K562 (cell line): ENCODE results near the gene TMEM273. TPM values are rescaled to one million over a fixed set of nuclear protein-coding genes. Genes with fewer than 3 reads are reported as not detected.

Source experiments
- CREM ChIP-seq: IDR thresholded peaks from 2 replicates; pipeline ENCODE4 v1.6.1; 2014; ENCODE audit warnings: antibody characterized with exemption, low read depth
- CXXC5 ChIP-seq: fragments of 250-450 bp; sonication (Bioruptor Pico); IDR thresholded peaks from 2 replicates; pipeline ENCODE4 v1.8.0; 2022; ENCODE audit warnings: inconsistent platforms, mild to moderate bottlenecking, moderate library complexity
- EHMT2 ChIP-seq: fragments of 450-650 bp; IDR thresholded peaks from 2 replicates; pipeline ENCODE4 v1.6.1; 2018; ENCODE audit warnings: antibody characterized with exemption
- FOXK2 ChIP-seq, 2 experiments: fragments of 450-650 bp; IDR thresholded peaks in 1 of 2; conservative IDR thresholded peaks in 1 of 2; 2 replicates each; pipeline ENCODE4 v1.6.1; 2016; ENCODE audit warnings: low read depth in 2 of 2, mild to moderate bottlenecking in 1 of 2
- LARP7 ChIP-seq: fragments of 450-650 bp; IDR thresholded peaks from 2 replicates; pipeline ENCODE4 v1.6.1; 2016
- RB1 ChIP-seq: fragments of 450-650 bp; IDR thresholded peaks from 2 replicates; pipeline ENCODE4 v1.6.1; 2017; ENCODE audit warnings: low read depth, mild to moderate bottlenecking
- RUNX1 ChIP-seq: sonication (generic); IDR thresholded peaks from 2 replicates; pipeline ENCODE4 v1.6.1; 2016; ENCODE audit warnings: antibody characterized with exemption, low read depth
- SLC30A9 ChIP-seq: fragments of 250-450 bp; sonication (Bioruptor Pico); IDR thresholded peaks from 2 replicates; pipeline ENCODE4 v1.8.0; 2022; ENCODE audit warnings: mild to moderate bottlenecking, moderate library complexity
- SRSF3 ChIP-seq: fragments of 200-400 bp; formaldehyde crosslinking; IDR thresholded peaks from 2 replicates; pipeline ENCODE4 v1.6.1; 2016; ENCODE audit warnings: mild to moderate bottlenecking, low read length, moderate library complexity; ENCODE audit not compliant: insufficient read depth
- TAF1 ChIP-seq: IDR thresholded peaks from 2 replicates; pipeline ENCODE4 v1.6.1; 2011; ENCODE audit warnings: mild to moderate bottlenecking, low read length, moderate library complexity; ENCODE audit not compliant: insufficient read depth, control insufficient read depth, severe bottlenecking; ENCODE audit errors: extremely low read depth
- THRAP3 ChIP-seq: fragments of 450-650 bp; IDR thresholded peaks from 2 replicates; pipeline ENCODE4 v1.6.1; 2016; ENCODE audit warnings: mild to moderate bottlenecking, inconsistent platforms, borderline replicate concordance
- ZBTB7A ChIP-seq: IDR thresholded peaks from 2 replicates; pipeline ENCODE4 v1.6.1; 2011; ENCODE audit warnings: low read depth, mild to moderate bottlenecking, low read length, moderate library complexity, borderline replicate concordance; ENCODE audit not compliant: control insufficient read depth
- ZBTB8A ChIP-seq: fragments of 450-650 bp; IDR thresholded peaks from 2 replicates; pipeline ENCODE4 v1.6.1; 2018; ENCODE audit warnings: mild to moderate bottlenecking, moderate library complexity; ENCODE audit not compliant: partially characterized antibody
- ZNF3 ChIP-seq: fragments of 250-450 bp; sonication (Bioruptor Pico); IDR thresholded peaks from 2 replicates; pipeline ENCODE4 v1.5.0; 2021; ENCODE audit warnings: mild to moderate bottlenecking, moderate library complexity
- polyA plus RNA-seq, 8 experiments: library from polyadenylated mRNA; depleted of rRNA in 4 of 8; stranded (reverse) in 5 of 8; unstranded in 3 of 8; fragments of >200 nt; fragmentation: Nextera tagmentation in 2 of 8; fragmentation: Illumina TruSeq in 1 of 8; extraction: Ambion mirVana in 2 of 8; extraction: Trizol in 1 of 8; gene quantifications; 2 replicates each; pipeline versions ENCODE4 v1.2.1 to v1.2.3, GENCODE V29; 2011 to 2014; ENCODE audit warnings: inconsistent platforms in 1 of 8, missing spikeins in 1 of 8
- total RNA-seq, 7 experiments: library from RNA; depleted of rRNA in 6 of 7; stranded (reverse); fragments of >200 nt in 6 of 7; fragmentation: Illumina TruSeq in 2 of 7; extraction: Trizol in 2 of 7; gene quantifications; 2 replicates each; pipeline versions ENCODE4 v1.2.1 to v1.2.3, GENCODE V29; 2011 to 2021; ENCODE audit warnings: low replicate concordance in 1 of 7
- TF ChIP-seq, protein P1 (sequence below): sonication (generic); formaldehyde crosslinking; IDR thresholded peaks from 2 replicates; pipeline ENCODE4 v1.8.0; 2022; ENCODE audit warnings: mild to moderate bottlenecking, missing genetic modification reagents
- TF ChIP-seq, protein P2 (sequence below): fragments of 250-450 bp; sonication (Bioruptor Pico); IDR thresholded peaks from 2 replicates; pipeline ENCODE4 v1.8.0; 2022; ENCODE audit warnings: inconsistent platforms
- TF ChIP-seq, protein P3 (sequence below): fragments of 450-650 bp; IDR thresholded peaks from 2 replicates; pipeline ENCODE4 v1.7.0; 2016; ENCODE audit warnings: borderline replicate concordance
- TF ChIP-seq, protein P4 (sequence below): fragments of 250-450 bp; sonication (Bioruptor Pico); IDR thresholded peaks from 2 replicates; pipeline ENCODE4 v1.9.0; 2021; ENCODE audit warnings: mild to moderate bottlenecking, inconsistent platforms

Gene TMEM273
- total and polyA plus RNA-seq, 9 of the 15 experiments (the other 6 are each of a cell fraction or from before 2014, with no cell fraction given): 39.2 to 131 (median 95.6) TPM

DNA sequence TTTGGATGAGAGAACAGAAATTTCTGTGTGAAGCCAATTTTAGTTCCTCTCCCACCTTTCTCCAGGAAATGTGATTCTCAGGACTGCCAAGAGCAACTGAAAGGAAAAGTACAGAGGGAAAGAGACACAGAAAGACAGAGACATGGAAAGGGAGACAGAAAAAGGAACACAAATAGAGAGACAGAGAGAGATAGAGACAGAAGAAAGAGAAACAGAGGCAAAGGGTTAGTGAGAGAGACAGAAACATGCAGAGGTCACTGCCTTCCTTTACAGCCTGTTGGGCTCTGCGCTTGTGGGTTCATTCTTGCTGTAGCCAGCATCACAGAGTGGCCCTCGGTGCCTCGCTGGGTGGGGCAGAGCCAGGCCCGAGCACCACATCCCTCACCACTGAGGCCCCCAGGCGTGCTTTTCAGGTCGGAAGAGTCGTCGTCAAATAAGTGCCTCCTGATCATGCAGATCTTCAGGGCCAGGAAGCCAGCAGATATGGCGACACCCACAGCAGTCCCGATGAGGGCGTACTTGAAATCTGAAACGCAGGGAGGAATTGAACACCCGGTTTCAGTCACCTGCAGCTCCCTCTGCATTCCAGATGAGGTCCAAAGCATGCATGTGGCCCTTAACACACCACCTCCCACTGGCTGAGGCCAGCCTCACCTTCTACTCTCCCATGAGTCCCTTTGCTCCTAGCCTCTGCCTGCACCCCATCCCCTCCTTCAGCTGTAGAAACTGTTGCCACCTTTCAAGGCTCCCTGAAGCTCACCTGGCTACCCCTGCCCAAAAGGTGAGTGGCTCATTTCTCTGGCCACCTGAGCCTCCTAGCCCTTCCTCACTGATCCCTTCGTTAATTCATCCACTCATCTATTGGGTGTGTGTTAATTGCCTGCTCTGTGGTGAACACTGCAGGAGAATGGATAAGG, 21.4 kb downstream of the TMEM273 start (continued):
- TF ChIP-seq THRAP3: 0 out of 2 replicates have a peak, but pooled peaks have one; percentile 43
- TF ChIP-seq, protein P1, sequence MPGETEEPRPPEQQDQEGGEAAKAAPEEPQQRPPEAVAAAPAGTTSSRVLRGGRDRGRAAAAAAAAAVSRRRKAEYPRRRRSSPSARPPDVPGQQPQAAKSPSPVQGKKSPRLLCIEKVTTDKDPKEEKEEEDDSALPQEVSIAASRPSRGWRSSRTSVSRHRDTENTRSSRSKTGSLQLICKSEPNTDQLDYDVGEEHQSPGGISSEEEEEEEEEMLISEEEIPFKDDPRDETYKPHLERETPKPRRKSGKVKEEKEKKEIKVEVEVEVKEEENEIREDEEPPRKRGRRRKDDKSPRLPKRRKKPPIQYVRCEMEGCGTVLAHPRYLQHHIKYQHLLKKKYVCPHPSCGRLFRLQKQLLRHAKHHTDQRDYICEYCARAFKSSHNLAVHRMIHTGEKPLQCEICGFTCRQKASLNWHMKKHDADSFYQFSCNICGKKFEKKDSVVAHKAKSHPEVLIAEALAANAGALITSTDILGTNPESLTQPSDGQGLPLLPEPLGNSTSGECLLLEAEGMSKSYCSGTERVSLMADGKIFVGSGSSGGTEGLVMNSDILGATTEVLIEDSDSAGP (CRISPR knock-in tag): no peak
- TF ChIP-seq RUNX1: no peak
- TF ChIP-seq SLC30A9 (CRISPR knock-in tag): no peak
- TF ChIP-seq ZBTB8A: no peak
- no peak for TF ChIP-seq CREM
- 0 out of 4 replicates have a peak, but pooled peaks of 1 of the 2 experiments have one; percentile 20 for TF ChIP-seq FOXK2 (conservative IDR thresholded peaks at IDR 0.05 in 1 of 2, IDR thresholded peaks at IDR 0.05 in 1 of 2; ENCODE audit: low read depth in 2 of 2)
- TF ChIP-seq EHMT2: no peak
- TF ChIP-seq ZBTB7A: no peak
- peak; percentile 50; the same call in 1 of the 2 replicates for TF ChIP-seq CXXC5 (CRISPR knock-in tag)
- 0 out of 2 replicates have a peak, but pooled peaks have one; percentile 88 for TF ChIP-seq LARP7
- TF ChIP-seq, protein P2, sequence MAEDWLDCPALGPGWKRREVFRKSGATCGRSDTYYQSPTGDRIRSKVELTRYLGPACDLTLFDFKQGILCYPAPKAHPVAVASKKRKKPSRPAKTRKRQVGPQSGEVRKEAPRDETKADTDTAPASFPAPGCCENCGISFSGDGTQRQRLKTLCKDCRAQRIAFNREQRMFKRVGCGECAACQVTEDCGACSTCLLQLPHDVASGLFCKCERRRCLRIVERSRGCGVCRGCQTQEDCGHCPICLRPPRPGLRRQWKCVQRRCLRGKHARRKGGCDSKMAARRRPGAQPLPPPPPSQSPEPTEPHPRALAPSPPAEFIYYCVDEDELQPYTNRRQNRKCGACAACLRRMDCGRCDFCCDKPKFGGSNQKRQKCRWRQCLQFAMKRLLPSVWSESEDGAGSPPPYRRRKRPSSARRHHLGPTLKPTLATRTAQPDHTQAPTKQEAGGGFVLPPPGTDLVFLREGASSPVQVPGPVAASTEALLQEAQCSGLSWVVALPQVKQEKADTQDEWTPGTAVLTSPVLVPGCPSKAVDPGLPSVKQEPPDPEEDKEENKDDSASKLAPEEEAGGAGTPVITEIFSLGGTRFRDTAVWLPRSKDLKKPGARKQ (CRISPR knock-in tag): no peak
- TF ChIP-seq SRSF3: no peak
- TF ChIP-seq, protein P3, sequence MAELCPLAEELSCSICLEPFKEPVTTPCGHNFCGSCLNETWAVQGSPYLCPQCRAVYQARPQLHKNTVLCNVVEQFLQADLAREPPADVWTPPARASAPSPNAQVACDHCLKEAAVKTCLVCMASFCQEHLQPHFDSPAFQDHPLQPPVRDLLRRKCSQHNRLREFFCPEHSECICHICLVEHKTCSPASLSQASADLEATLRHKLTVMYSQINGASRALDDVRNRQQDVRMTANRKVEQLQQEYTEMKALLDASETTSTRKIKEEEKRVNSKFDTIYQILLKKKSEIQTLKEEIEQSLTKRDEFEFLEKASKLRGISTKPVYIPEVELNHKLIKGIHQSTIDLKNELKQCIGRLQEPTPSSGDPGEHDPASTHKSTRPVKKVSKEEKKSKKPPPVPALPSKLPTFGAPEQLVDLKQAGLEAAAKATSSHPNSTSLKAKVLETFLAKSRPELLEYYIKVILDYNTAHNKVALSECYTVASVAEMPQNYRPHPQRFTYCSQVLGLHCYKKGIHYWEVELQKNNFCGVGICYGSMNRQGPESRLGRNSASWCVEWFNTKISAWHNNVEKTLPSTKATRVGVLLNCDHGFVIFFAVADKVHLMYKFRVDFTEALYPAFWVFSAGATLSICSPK: no peak
- TF ChIP-seq, protein P4, sequence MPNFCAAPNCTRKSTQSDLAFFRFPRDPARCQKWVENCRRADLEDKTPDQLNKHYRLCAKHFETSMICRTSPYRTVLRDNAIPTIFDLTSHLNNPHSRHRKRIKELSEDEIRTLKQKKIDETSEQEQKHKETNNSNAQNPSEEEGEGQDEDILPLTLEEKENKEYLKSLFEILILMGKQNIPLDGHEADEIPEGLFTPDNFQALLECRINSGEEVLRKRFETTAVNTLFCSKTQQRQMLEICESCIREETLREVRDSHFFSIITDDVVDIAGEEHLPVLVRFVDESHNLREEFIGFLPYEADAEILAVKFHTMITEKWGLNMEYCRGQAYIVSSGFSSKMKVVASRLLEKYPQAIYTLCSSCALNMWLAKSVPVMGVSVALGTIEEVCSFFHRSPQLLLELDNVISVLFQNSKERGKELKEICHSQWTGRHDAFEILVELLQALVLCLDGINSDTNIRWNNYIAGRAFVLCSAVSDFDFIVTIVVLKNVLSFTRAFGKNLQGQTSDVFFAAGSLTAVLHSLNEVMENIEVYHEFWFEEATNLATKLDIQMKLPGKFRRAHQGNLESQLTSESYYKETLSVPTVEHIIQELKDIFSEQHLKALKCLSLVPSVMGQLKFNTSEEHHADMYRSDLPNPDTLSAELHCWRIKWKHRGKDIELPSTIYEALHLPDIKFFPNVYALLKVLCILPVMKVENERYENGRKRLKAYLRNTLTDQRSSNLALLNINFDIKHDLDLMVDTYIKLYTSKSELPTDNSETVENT (CRISPR knock-in tag): no peak
- TF ChIP-seq TAF1: no peak
- TF ChIP-seq ZNF3 (CRISPR knock-in tag): no peak
- TF ChIP-seq RB1: no peak
